HG03064 (cell line): ENCODE measurements around the gene ACTL8.

Source experiments
- ATAC-seq: cut with Tn5 transposase; IDR thresholded peaks from one replicate; pipeline ENCODE4 v1.9.1; 2021; ENCODE audit warnings: low read depth; ENCODE audit not compliant: unreplicated experiment

ACTL8 gene

GRCh38 chr1:17798011-17798410 is 42.9 kb downstream of the ACTL8 start:
- no peak for ATAC-seq

- no peak for ATAC-seq
Measured at GRCh38 chr1:17798799-17799382, 43.8 kb downstream of the ACTL8 start.

DNA sequence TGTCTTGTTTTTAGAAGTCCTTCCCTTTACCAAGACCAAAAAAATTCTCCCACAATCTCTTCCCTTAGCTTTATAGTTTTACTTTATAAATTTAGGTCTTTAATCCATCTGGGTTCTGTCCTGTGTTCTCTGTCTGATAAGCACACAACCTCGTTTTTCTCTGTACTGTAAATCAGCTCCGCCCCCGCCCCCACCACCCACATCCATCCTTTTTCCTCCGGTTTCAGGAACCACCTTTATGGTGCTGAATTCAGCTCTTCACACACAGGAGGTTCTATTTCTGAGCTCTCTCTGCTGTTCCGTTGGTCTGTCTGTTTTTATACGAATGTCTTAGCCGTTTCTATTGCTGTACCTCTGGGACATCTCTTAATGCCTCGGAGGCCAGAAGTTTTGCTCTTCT is 44.5 kb downstream of the ACTL8 start:
- no peak for ATAC-seq

DNA sequence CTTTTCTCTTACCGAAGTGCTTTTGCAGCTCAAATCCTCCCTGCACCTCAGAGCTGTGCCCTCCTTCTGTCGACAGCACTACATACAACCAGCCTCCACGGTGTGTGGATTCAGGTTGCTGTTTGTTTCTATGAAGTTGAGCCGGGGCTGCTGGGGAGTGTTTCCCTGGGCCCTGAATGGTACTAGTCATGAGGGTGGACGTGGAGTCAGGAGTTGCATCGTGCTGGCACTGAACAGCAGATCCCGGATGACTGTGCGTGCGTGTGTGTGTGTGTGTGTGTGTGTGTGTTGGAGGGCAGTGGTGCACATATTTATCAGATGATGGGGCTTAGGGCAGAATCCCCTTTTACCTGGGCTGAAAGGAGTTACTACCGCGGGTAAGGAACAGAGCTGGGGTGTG is 47.0 kb downstream of the ACTL8 start:
- ATAC-seq = no peak

- no peak for ATAC-seq
Measured at GRCh38 chr1:17802945-17803344, 47.8 kb downstream of the ACTL8 start.

DNA sequence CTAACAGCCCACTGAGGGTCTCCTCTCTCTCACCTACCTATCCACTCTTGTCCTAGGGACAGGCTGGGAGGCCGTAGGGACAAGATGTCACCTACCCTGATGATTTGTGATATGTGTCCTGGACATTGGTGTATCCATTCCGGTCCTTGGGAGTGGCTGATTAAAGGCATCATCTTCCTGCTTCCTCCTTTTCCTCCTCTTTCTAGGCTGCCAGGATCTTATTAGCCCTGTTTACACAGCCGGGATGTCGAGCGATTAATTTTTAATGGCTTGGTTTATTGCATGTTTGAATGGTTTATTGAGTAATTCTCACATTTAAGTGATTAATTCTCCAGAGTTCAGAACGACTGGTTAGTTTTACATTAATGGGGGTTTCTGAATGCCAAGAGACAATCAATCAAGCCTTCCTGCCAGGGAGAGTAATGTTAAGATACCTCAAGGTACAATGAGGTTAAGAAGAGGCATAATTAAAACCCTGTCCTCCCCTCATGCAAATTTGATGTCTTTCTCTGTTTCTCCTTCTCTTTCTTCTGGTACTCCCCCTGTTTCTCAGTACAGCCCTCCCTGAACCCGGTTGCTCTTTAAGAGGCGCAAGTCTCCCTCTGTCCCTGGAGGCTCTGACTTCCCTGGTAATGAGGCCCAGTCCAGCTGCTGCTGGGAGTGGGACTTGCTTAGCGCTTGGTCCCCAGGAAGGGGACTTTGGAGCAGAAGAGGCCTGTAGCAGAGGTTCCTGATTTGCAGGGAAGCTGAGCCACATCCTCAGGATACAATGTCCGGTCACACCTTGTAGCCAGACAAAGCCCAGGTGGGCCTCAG is 50.9 kb downstream of the ACTL8 start:
- ATAC-seq = no peak

GRCh38 chr1:17808816-17809215 is 53.7 kb downstream of the ACTL8 start:
- ATAC-seq = no peak

- no peak for ATAC-seq
Measured at GRCh38 chr1:17810668-17811067, 55.5 kb downstream of the ACTL8 start.

GRCh38 chr1:17816511-17816910 is 61.4 kb downstream of the ACTL8 start:
- ATAC-seq = no peak

GRCh38 chr1:17819129-17819802 is 64.1 kb downstream of the ACTL8 start:
- ATAC-seq = no peak

DNA sequence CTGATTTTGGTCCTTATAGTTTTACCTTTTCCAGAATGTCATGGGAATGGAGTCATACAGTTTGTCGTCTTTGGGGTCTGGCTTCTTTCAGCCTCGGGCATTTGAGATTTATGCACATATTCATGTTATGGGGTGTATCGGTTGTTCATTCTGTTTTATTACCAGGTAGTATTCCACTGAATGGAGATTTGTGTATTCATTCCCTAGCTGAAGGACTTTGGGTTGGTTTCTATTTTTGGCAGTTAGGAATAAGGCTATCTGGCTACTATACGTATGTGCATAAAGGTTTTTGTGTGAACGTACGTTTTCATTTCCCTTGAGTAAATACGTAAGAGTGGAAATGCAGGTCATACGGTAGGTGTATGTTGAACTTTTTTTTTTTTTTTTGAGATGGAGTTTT is 65.1 kb downstream of the ACTL8 start:
- ATAC-seq = no peak

DNA sequence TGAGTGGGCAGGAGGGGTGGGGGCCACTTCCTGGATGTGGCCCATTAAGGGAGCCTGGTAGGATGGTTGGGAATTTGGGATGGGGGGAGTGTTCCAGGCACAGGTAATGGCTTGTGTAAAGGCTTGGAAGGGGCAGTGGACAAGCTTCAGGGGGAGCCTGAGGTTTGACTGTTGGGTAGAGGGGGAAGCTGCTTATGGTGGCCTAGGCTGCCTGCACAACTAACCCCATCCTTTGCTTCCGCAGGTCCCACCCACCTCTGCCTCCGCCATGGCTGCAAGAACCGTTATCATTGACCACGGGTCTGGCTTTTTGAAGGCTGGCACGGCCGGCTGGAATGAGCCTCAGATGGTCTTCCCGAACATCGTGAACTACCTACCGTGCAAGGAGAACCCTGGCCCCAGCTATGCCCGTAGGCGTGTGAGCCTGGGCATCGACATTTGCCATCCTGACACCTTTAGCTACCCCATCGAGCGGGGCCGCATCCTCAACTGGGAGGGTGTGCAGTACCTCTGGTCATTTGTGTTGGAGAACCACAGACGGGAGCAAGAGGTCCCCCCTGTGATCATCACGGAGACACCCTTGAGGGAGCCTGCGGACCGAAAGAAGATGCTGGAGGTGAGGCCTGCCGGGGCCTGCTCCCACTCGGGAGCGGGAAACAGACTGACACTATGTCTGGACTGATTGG is 67.8 kb downstream of the ACTL8 start:
- no peak for ATAC-seq

GRCh38 chr1:17825273-17826164 is 70.4 kb downstream of the ACTL8 start:
- no peak for ATAC-seq

GRCh38 chr1:17826165-17826488 is 71.0 kb downstream of the ACTL8 start:
- ATAC-seq = no peak

- no peak for ATAC-seq
Measured at GRCh38 chr1:17828991-17829390, 73.9 kb downstream of the ACTL8 start.

DNA sequence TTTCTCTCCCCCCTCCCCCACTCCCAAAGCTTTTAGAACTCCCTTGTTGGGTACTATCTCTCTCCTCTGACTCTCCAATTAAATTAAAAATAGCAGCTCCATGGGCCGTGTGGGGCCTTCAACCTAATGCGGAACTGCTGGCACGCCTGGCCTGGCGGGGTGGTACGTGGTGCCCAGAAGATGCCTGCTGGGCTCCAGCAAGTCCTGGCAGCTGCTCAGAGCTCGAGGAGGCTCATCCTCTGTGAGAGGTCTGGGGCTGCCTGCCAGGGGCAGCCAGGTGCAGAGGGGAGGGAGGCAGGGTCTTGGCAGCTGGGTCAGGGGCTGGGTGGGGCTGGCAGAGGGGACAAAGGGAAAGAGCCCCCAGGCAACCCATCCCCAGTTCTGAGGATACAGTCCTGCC is 74.4 kb downstream of the ACTL8 start:
- ATAC-seq = no peak

DNA sequence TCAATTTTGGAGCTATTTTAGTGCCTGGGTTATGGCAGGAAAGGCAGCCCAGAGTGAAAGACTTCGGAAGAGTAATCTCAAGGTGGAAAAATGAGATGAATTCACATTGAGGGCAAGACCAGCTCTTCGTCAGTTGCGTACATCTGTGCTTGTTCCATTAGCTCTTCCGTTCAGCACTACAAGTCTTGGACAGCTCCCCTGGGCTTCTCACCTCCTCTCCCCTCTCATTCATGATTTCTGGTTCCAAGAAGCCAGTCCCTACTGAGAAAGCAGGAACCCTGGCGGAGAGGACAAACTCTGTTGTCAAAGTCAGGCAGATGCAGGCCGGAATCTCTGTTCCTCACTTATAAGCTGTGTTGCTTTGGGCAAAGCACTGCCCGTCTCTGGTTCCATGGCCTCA is 76.5 kb downstream of the ACTL8 start:
- no peak for ATAC-seq

DNA sequence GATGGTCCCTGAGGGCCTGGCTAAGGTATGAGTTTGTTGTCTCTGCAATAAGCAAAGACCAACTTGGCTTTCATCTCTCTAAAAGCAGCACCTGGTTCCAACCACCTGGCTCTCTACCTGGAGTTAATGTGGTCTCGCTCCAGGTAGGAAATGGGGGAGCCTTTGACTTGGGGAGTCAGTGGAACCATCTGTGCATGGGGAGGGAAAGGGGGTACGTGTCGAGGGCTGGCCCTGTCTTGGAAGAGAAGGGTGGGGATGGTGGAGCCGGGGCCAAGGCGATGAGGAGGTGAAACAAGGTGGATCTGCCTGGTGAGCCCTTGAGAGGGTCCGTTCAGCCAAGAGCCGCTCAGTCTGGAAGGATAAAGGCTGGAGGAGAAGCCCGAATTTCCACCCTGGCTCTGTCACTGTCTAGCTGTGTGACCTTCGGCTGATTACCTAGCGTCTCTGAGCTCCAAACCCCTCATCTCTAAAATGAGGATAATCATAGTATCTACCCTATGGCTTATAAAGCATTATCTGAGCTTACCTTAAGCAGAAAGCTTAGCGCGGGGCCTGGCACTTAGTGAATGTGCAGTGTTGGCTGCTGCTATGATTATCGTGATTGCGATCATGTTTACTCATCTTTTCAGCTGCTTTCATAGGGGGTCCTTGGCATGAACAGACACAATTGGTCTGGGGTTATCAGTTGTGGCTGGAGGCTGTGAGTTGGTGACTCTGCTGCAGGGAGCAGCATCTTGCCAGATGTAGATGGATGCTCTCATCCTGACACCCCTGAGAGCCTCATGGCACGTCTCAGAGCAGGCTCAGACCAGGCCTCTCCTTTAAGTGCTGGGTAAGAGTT is 78.7 kb downstream of the ACTL8 start:
- ATAC-seq = no peak

DNA sequence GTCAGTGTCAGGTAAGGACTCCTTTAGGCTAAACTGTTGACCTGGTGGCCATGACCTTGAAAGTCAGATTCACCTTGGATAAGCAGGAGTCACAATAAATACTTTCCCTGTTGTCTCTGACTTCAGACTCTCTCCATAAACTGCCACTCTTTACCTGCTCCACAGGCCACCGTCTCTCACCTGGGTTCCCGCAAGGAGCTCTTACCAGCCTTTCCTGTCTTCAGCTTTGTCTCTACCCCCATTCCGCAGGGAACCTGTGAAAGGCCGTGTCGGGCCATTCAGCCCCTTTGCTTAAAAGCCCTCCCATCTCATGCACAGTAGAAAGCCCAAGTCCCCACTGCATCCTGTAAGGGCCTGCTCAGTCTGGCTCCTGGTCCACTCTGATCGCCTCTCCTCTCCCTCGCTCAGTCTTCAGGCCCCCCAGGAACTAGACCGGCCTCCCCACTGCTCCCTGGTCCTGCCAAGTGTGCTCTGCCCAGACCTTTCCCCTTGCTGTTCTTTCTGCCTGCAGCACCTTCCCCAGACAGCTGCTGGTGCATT is 79.5 kb downstream of the ACTL8 start:
- ATAC-seq = no peak
